NCI-H510A (cell line): Measurements from ENCODE around the gene CD3D.
"Not testable (repeated sequence)": the region's sequence is repeated elsewhere in the genome, so short reads cannot be mapped to it uniquely, and the experiment has no call there.

Experiments
- DNase-seq: peaks from one replicate; lab custom pipeline; 2025; lab: John Stamatoyannopoulos, UW

Gene CD3D

GRCh38 chr11:118339281-118339961 is 3.1 kb downstream of the CD3D start:
- DNase-seq, result no peak

- no peak for DNase-seq
These were observed 3.9 kb downstream of the CD3D start for GRCh38 chr11:118338637-118339061.

GRCh38 chr11:118334745-118335144 is 7.8 kb downstream of the CD3D start:
- no peak for DNase-seq

GRCh38 chr11:118328745-118329144 is 13.8 kb downstream of the CD3D start:
- DNase-seq, result no peak

GRCh38 chr11:118325283-118325682 is 17.2 kb downstream of the CD3D start:
- no peak for DNase-seq

- no peak for DNase-seq
These were observed 19.8 kb downstream of the CD3D start for GRCh38 chr11:118322721-118323120.

- DNase-seq, result no peak
These were observed 21.0 kb downstream of the CD3D start for GRCh38 chr11:118321386-118322082.

GRCh38 chr11:118320515-118320914 is 22.0 kb downstream of the CD3D start:
- DNase-seq, result no peak

GRCh38 chr11:118319337-118319707 is 23.2 kb downstream of the CD3D start:
- no peak for DNase-seq

- DNase-seq, result no peak
These were observed 23.7 kb downstream of the CD3D start for GRCh38 chr11:118318581-118319336.

GRCh38 chr11:118318124-118318523 is 24.4 kb downstream of the CD3D start:
- no peak for DNase-seq

- DNase-seq, result no peak
These were observed 27.5 kb downstream of the CD3D start for GRCh38 chr11:118314988-118315411.

GRCh38 chr11:118313242-118313641 is 29.3 kb downstream of the CD3D start:
- DNase-seq, result no peak

GRCh38 chr11:118312328-118312727 is 30.2 kb downstream of the CD3D start:
- no peak for DNase-seq

GRCh38 chr11:118311518-118311917 is 31.0 kb downstream of the CD3D start:
- DNase-seq, result no peak

- DNase-seq, result no peak
These were observed 31.6 kb downstream of the CD3D start for GRCh38 chr11:118310781-118311485.

- no peak for DNase-seq
These were observed 32.2 kb downstream of the CD3D start for GRCh38 chr11:118310271-118310670.

- not testable (repeated sequence) for DNase-seq
These were observed 33.4 kb downstream of the CD3D start for GRCh38 chr11:118308995-118309528.

- DNase-seq, result no peak
These were observed 35.9 kb downstream of the CD3D start for GRCh38 chr11:118306556-118306955.

GRCh38 chr11:118305726-118306125 is 36.8 kb downstream of the CD3D start:
- no peak for DNase-seq

GRCh38 chr11:118304568-118305248 is 37.8 kb downstream of the CD3D start, which contains the start of gene CD3E:
CD3E (plus strand) TSS chr11:118304730; CDS start chr11:118304953, 223 bp downstream.
- DNase-seq, result no peak
